NCI-H1930 (cell line): ENCODE data around the gene SLC39A11.

Experiments used
- DNase-seq, 2 experiments: peaks; one replicate each; lab custom pipeline; 2025; lab: John Stamatoyannopoulos, UW

The SLC39A11 gene

GRCh38 chr17:72870367-72870985, 222.0 kb downstream of the SLC39A11 start:
- no peak for DNase-seq

GRCh38 chr17:72869630-72870029, 222.9 kb downstream of the SLC39A11 start:
- no peak for DNase-seq

GRCh38 chr17:72865954-72866353, 226.5 kb downstream of the SLC39A11 start:
- no peak for DNase-seq

- DNase-seq, result no peak
Observed at GRCh38 chr17:72863526-72864211, 228.8 kb downstream of the SLC39A11 start.

GRCh38 chr17:72862276-72862999, 230.1 kb downstream of the SLC39A11 start:
- DNase-seq, result no peak

- DNase-seq, result no peak
Observed at GRCh38 chr17:72861811-72862210, 230.7 kb downstream of the SLC39A11 start.

GRCh38 chr17:72860778-72861177, 231.7 kb downstream of the SLC39A11 start:
- no peak for DNase-seq

GRCh38 chr17:72858826-72859495, 233.5 kb downstream of the SLC39A11 start:
- DNase-seq, result no peak

- no peak for DNase-seq
Observed at GRCh38 chr17:72853440-72854415, 238.8 kb downstream of the SLC39A11 start.

GRCh38 chr17:72852277-72852938, 240.1 kb downstream of the SLC39A11 start:
- no peak for DNase-seq

GRCh38 chr17:72850410-72851118, 241.9 kb downstream of the SLC39A11 start:
- DNase-seq, result no peak

GRCh38 chr17:72846399-72846798, 246.1 kb downstream of the SLC39A11 start:
- no peak for DNase-seq

GRCh38 chr17:72843591-72843990, 248.9 kb downstream of the SLC39A11 start:
- DNase-seq, result no peak

GRCh38 chr17:72840019-72840418, 252.5 kb downstream of the SLC39A11 start:
- no peak for DNase-seq

- DNase-seq, result no peak
Observed at GRCh38 chr17:72839131-72839725, 253.3 kb downstream of the SLC39A11 start.

- DNase-seq, result no peak
Observed at GRCh38 chr17:72838581-72838980, 253.9 kb downstream of the SLC39A11 start.

GRCh38 chr17:72838068-72838467, 254.4 kb downstream of the SLC39A11 start:
- DNase-seq, result no peak

GRCh38 chr17:72837335-72837734, 255.2 kb downstream of the SLC39A11 start:
- DNase-seq, result no peak

GRCh38 chr17:72833128-72833765, 259.2 kb downstream of the SLC39A11 start:
- DNase-seq, result no peak
